ENCODE data around the gene WNT16. TPM values are rescaled to one million over a fixed set of nuclear protein-coding genes. Genes with fewer than 3 reads are reported as not detected.
A peak's percentile ranks its signal among the peaks of the same experiment; 100 is the strongest.
"Not testable (repeated sequence)": the region's sequence is repeated elsewhere in the genome, so short reads cannot be mapped to it uniquely, and the experiment has no call there.

WNT16 gene
- total and polyA plus RNA-seq, 4 donors = 2.8 to 12.0 (median 4.1) TPM

GRCh38 chr7:121305109-121305508, 23.7 kb upstream of the WNT16 start:
- Histone ChIP-seq H3K27ac (ENCODE audit: low read depth, low read length) (no peak overlapping the region), H3K4me1 (ENCODE audit: control insufficient read depth, insufficient read depth, low read length) (no peaks in the 10 kb centered on the region), H3K9me3 (ENCODE audit: control insufficient read depth, insufficient read depth, low read length) (no peaks in the 10 kb centered on the region), H3K4me3 (ENCODE audit: low read depth, low read length) (no peak overlapping the region), H3K36me3 (ENCODE audit: control insufficient read depth, insufficient read depth, low read length) (no peaks in the 10 kb centered on the region), H3K27me3 (ENCODE audit: control insufficient read depth, insufficient read depth, low read length) (no peaks in the 10 kb centered on the region)
- no CpG with 5 or more reads among the region's 3 CpGs for WGBS (ENCODE audit: insufficient coverage)
- no peak for DNase-seq (ENCODE audit: low read depth in 4 of 6, low spot score in 6 of 6)

GRCh38 chr7:121306565-121306964, 22.2 kb upstream of the WNT16 start:
- Histone ChIP-seq H3K27me3 (ENCODE audit: control insufficient read depth, insufficient read depth, low read length) (no peaks in the 10 kb centered on the region), H3K4me3 (ENCODE audit: low read depth, low read length) (no peak overlapping the region), H3K4me1 (ENCODE audit: control insufficient read depth, insufficient read depth, low read length) (no peaks in the 10 kb centered on the region), H3K36me3 (ENCODE audit: control insufficient read depth, insufficient read depth, low read length) (no peaks in the 10 kb centered on the region), H3K27ac (ENCODE audit: low read depth, low read length) (no peak overlapping the region), H3K9me3 (ENCODE audit: control insufficient read depth, insufficient read depth, low read length) (no peaks in the 10 kb centered on the region)
- 90% methylated on average over 1 of the region's 3 CpGs for WGBS (ENCODE audit: insufficient coverage)
- DNase-seq (ENCODE audit: low read depth in 4 of 6, low spot score in 6 of 6) = no peak

DNA sequence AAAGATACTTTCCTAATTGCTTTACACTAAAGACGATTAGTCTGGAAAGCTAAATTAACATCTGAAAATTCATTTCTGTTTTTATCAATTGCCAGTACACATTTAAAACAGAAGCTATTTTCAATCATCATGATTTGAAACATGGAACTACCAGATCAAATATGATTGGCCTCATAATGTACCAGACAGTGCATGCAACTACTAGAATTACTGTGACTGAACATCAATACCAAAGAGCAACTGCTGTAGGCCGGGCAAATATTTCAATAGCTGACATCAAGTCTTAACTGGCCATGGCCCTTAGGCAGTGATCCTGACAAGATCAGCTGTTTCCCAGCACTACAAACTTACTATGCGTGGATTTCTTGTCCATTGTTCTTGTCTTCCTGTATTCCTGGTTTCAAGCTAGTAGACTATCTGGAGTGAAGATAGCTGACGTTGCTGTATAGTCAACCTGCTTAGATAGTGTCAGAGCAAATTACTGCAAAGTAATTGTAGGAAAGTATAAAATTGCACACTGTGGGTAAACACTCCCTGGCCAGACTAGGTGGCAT, 21.7 kb upstream of the WNT16 start:
- no peaks in the 10 kb centered on the region for H3K27me3 ChIP-seq (ENCODE audit: control insufficient read depth, insufficient read depth, low read length)
- 70% methylated on average over 2 of the region's 4 CpGs for WGBS (ENCODE audit: insufficient coverage)

DNA sequence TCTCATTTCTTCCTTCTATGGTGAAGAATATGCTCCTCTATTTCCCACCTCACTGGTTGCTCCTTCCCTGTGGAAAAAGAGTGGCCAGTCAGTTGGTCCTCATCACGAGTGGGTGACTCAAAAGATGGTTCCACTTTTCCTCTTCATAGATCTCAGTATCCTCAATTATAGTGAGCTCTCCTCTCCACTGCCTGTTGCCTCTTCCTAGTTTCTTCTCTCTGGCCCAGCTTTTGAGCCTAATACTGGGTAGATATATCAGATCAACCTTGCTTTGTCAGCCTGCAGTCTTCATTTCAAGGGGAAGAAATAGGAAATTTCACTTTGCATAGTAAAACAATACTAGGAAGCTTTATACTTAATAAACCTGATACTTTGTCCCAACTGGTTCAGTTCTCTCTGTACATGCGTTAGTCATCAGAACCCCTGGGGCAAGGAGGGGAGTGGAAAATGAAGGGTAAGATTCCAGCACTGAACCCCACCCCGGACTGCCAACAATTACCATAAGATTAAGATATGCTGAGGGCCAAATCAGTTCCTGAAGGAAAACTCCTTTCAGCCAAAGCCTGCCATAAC, 15.5 kb upstream of the WNT16 start:
- DNase-seq (ENCODE audit: low read depth in 4 of 6, low spot score in 6 of 6) = no peak
- Histone ChIP-seq H3K27ac (ENCODE audit: low read depth, low read length) (no peak overlapping the region), H3K4me1 (ENCODE audit: control insufficient read depth, insufficient read depth, low read length) (no peaks in the 10 kb centered on the region), H3K9me3 (ENCODE audit: control insufficient read depth, insufficient read depth, low read length) (no peaks in the 10 kb centered on the region), H3K4me3 (ENCODE audit: low read depth, low read length) (no peak overlapping the region), H3K36me3 (ENCODE audit: control insufficient read depth, insufficient read depth, low read length) (no peaks in the 10 kb centered on the region), H3K27me3 (ENCODE audit: control insufficient read depth, insufficient read depth, low read length) (no peaks in the 10 kb centered on the region)
- WGBS (ENCODE audit: insufficient coverage) = 100% methylated on average over 1 of the region's 3 CpGs

More for the DNA sequence above, 21.7 kb upstream of the WNT16 start:
- H3K9me3 ChIP-seq (ENCODE audit: control insufficient read depth, insufficient read depth, low read length) = no peaks in the 10 kb centered on the region
- H3K4me1 ChIP-seq (ENCODE audit: control insufficient read depth, insufficient read depth, low read length) = no peaks in the 10 kb centered on the region
- H3K4me3 ChIP-seq (ENCODE audit: low read depth, low read length) = no peak overlapping the region
- H3K27ac ChIP-seq (ENCODE audit: low read depth, low read length) = no peak overlapping the region
- no peak for DNase-seq (ENCODE audit: low read depth in 4 of 6, low spot score in 6 of 6)
- H3K36me3 ChIP-seq (ENCODE audit: control insufficient read depth, insufficient read depth, low read length) = no peaks in the 10 kb centered on the region

DNA sequence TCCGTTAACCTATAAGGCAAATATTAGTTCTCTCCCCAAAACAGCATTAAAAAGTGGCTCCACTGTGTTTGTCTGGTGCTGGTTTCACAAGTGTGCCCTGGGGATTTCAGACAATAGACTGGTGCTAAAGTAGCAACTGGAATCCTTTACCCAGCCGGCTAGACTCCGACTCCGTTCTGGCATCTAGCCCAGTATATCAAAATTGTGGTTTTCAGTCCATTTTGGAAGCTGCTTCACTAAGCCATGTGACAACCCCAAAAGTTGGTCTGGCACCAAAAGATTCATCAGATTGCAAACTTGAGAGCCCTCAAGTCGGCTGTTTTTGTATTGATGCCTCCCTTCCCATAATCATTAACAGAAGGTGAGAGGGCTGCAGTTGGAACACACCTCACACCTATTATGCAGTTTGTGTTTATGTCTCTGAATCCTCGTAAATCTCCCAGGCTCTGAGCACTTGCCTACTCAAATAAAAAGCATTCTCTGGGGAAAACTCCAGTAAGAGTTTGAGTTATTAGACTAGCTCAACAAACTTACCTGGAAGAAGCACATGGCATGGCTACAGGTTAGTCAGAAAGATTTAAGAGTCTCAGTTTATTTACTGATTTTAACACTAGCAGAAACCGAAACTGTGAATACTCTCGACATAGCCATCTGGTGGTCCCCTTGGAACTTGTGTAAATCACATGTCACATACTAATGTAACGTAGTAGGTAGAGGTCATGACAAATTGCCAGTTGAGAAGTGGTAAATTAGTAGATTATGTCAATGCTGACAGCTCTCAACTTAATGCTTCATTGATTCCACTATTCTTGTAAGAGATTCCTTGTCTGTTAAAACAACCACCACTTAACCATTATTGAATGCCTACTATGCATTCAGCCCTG, 14.8 kb upstream of the WNT16 start:
- H3K36me3 ChIP-seq (ENCODE audit: control insufficient read depth, insufficient read depth, low read length) = no peaks in the 10 kb centered on the region

DNA sequence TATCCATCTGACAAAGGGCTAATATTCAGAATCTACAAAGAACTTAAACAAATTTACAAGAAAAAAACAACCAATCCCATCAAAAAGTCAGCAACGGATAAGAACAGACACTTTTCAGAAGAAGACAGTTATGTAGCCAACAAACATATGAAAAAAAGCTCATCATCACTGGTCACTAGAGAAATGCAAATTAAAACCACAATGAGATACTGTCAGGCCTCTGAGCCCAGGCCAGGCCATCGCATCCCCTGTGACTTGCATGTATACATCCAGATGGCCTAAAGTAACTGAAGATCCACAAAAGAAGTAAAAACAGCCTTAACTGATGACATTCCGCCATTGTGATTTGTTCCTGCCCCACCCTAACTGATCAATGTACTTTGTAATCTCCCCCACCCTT, 13.6 kb upstream of the WNT16 start:
- not testable (repeated sequence) for H3K27me3 ChIP-seq (ENCODE audit: control insufficient read depth, insufficient read depth, low read length); H3K27ac ChIP-seq (ENCODE audit: low read depth, low read length); H3K4me3 ChIP-seq (ENCODE audit: low read depth, low read length); DNase-seq (ENCODE audit: low read depth in 4 of 6, low spot score in 6 of 6); H3K9me3 ChIP-seq (ENCODE audit: control insufficient read depth, insufficient read depth, low read length); H3K36me3 ChIP-seq (ENCODE audit: control insufficient read depth, insufficient read depth, low read length); H3K4me1 ChIP-seq (ENCODE audit: control insufficient read depth, insufficient read depth, low read length)
- 100% methylated on average over 1 of the region's 3 CpGs for WGBS (ENCODE audit: insufficient coverage)

More for the DNA sequence above, 14.8 kb upstream of the WNT16 start:
- Histone ChIP-seq H3K4me3 (ENCODE audit: low read depth, low read length) (no peak overlapping the region), H3K27ac (ENCODE audit: low read depth, low read length) (no peak overlapping the region), H3K4me1 (ENCODE audit: control insufficient read depth, insufficient read depth, low read length) (no peaks in the 10 kb centered on the region), H3K27me3 (ENCODE audit: control insufficient read depth, insufficient read depth, low read length) (no peaks in the 10 kb centered on the region), H3K9me3 (ENCODE audit: control insufficient read depth, insufficient read depth, low read length) (no peaks in the 10 kb centered on the region)
- peak in 1 of 6 donors; percentile 23 for DNase-seq (ENCODE audit: low read depth in 4 of 6, low spot score in 6 of 6)
- 51% methylated on average over 3 of the region's 9 CpGs for WGBS (ENCODE audit: insufficient coverage)

DNA sequence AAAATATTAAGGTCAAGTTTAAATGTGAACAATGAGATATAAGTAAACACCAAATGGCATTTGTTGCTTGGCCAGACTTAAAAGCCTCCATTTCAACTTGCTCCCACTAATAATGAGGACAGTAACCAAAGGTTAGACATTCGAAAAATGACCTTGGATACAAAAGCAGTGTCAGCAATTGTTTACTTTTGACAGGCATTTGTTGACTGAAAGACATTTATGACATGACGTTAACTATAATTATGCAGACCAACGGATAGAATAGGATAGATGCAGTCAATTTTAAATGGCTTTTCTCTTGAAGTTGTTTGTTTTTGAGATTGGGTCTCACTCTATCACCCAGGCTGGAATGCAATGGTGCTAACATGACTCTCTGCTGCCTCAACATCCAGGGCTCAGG, 6.3 kb upstream of the WNT16 start:
- no CpG with 5 or more reads among the region's 3 CpGs for WGBS (ENCODE audit: insufficient coverage)
- Histone ChIP-seq H3K36me3 (ENCODE audit: control insufficient read depth, insufficient read depth, low read length) (no peaks in the 10 kb centered on the region), H3K27ac (ENCODE audit: low read depth, low read length) (no peak overlapping the region), H3K4me1 (ENCODE audit: control insufficient read depth, insufficient read depth, low read length) (no peaks in the 10 kb centered on the region), H3K9me3 (ENCODE audit: control insufficient read depth, insufficient read depth, low read length) (no peaks in the 10 kb centered on the region), H3K27me3 (ENCODE audit: control insufficient read depth, insufficient read depth, low read length) (no peaks in the 10 kb centered on the region), H3K4me3 (ENCODE audit: low read depth, low read length) (no peak overlapping the region)
- DNase-seq (ENCODE audit: low read depth in 4 of 6, low spot score in 6 of 6) = no peak

- 78% methylated on average over 3 of the region's 5 CpGs for whole genome bisulfite sequencing (ENCODE audit: insufficient coverage)
- H3K27ac ChIP-seq (ENCODE audit: low read depth, low read length) = no peak overlapping the region
- no peak overlapping the region for H3K4me3 ChIP-seq (ENCODE audit: low read depth, low read length)
- H3K9me3 ChIP-seq (ENCODE audit: control insufficient read depth, insufficient read depth, low read length) = no peaks in the 10 kb centered on the region
- peaks cover 2% of the 10 kb centered on the region for H3K4me1 ChIP-seq (ENCODE audit: control insufficient read depth, insufficient read depth, low read length)
- H3K36me3 ChIP-seq (ENCODE audit: control insufficient read depth, insufficient read depth, low read length) = no peaks in the 10 kb centered on the region
- peaks cover 7% of the 10 kb centered on the region for H3K27me3 ChIP-seq (ENCODE audit: control insufficient read depth, insufficient read depth, low read length)
- peak in 1 of 6 donors; percentile 9 for DNase-seq (ENCODE audit: low read depth in 4 of 6, low spot score in 6 of 6)
These were observed 5.1 kb upstream of the WNT16 start for GRCh38 chr7:121323515-121324302.

DNA sequence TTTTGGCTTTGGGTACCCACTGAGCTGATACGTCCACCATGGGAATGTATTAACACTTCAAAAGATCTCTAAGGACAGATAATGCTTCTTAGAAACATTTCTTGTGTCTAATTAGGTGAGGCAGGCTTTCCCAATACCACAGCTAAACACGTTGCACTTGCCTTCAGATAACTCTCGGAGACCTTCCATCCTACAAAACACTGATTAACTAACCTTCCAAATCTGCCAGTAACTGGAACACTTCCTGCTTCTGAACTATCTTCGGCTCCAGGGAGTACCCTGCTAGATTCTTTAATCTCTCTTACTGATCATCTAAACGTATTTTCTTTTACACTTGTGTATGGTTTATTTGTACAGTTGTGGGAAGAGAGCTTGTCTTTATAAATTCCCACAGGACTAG, 1.1 kb upstream of the WNT16 start:
- H3K4me1 ChIP-seq (ENCODE audit: control insufficient read depth, insufficient read depth, low read length) = peaks cover 21% of the 10 kb centered on the region
- WGBS (ENCODE audit: insufficient coverage) = 90% methylated on average over 2 of the region's 5 CpGs
- no peak for DNase-seq (ENCODE audit: low read depth in 4 of 6, low spot score in 6 of 6)
- no peaks in the 10 kb centered on the region for H3K9me3 ChIP-seq (ENCODE audit: control insufficient read depth, insufficient read depth, low read length)
- H3K27ac ChIP-seq (ENCODE audit: low read depth, low read length) = no peak overlapping the region
- no peaks in the 10 kb centered on the region for H3K36me3 ChIP-seq (ENCODE audit: control insufficient read depth, insufficient read depth, low read length)
- H3K27me3 ChIP-seq (ENCODE audit: control insufficient read depth, insufficient read depth, low read length) = peaks cover 43% of the 10 kb centered on the region
- no peak overlapping the region for H3K4me3 ChIP-seq (ENCODE audit: low read depth, low read length)
